Islet precursor cell (in vitro differentiated cells): ENCODE results near the gene ZC3H7B.
"Not testable (repeated sequence)": the region's sequence is repeated elsewhere in the genome, so short reads cannot be mapped to it uniquely, and the experiment has no call there.

Experiments
- DNase-seq: peaks from one replicate; pipeline ENCODE4 v3.0.0-alpha.2; 2018

The ZC3H7B gene

GRCh38 chr22:41301085-41302020 is at the start of gene ZC3H7B:
TSS of gene ZC3H7B (plus strand) at chr22:41301525. CDS start at chr22:41320661, 19,136 bp downstream.
- DNase-seq, result peak; percentile 92

GRCh38 chr22:41252365-41252764 is 49.0 kb upstream of the ZC3H7B start:
- no peak for DNase-seq

GRCh38 chr22:41254230-41254629 is 47.1 kb upstream of the ZC3H7B start:
- no peak for DNase-seq

GRCh38 chr22:41256254-41257253 is 44.8 kb upstream of the ZC3H7B start:
- DNase-seq, result peak; percentile 54

GRCh38 chr22:41257696-41258095 is 43.6 kb upstream of the ZC3H7B start:
- DNase-seq, result peak; percentile 47

- DNase-seq, result not testable (repeated sequence)
Observed at GRCh38 chr22:41259756-41260155, 41.6 kb upstream of the ZC3H7B start.

GRCh38 chr22:41260871-41261270 is 40.5 kb upstream of the ZC3H7B start:
- peak; percentile 43 for DNase-seq

GRCh38 chr22:41261541-41262249 is 39.6 kb upstream of the ZC3H7B start:
- DNase-seq, result peak; percentile 35

- DNase-seq, result peak; percentile 36
Observed at GRCh38 chr22:41262250-41262765, 39.0 kb upstream of the ZC3H7B start.

GRCh38 chr22:41263704-41264103 is 37.6 kb upstream of the ZC3H7B start:
- no peak for DNase-seq

GRCh38 chr22:41264408-41264941 is 36.9 kb upstream of the ZC3H7B start:
- DNase-seq, result no peak

GRCh38 chr22:41267958-41268357 is 33.4 kb upstream of the ZC3H7B start:
- no peak for DNase-seq

GRCh38 chr22:41271787-41272186 is 29.5 kb upstream of the ZC3H7B start:
- no peak for DNase-seq

- DNase-seq, result no peak
Observed at GRCh38 chr22:41273128-41273527, 28.2 kb upstream of the ZC3H7B start.

GRCh38 chr22:41274856-41275255 is 26.5 kb upstream of the ZC3H7B start:
- DNase-seq, result no peak

GRCh38 chr22:41280065-41280464 is 21.3 kb upstream of the ZC3H7B start:
- DNase-seq, result no peak

GRCh38 chr22:41280854-41281253 is 20.5 kb upstream of the ZC3H7B start:
- DNase-seq, result no peak

- no peak for DNase-seq
Observed at GRCh38 chr22:41284465-41284864, 16.9 kb upstream of the ZC3H7B start.

- DNase-seq, result peak; percentile 96
Observed at GRCh38 chr22:41285441-41285819, 15.9 kb upstream of the ZC3H7B start.

GRCh38 chr22:41285820-41286638 is 15.3 kb upstream of the ZC3H7B start, which contains the start of gene RANGAP1:
TSS of gene RANGAP1 (minus strand) at chr22:41286187. CDS start at chr22:41281044, 5,143 bp downstream.
- DNase-seq, result peak; percentile 100

GRCh38 chr22:41286639-41287091 is 14.7 kb upstream of the ZC3H7B start:
- DNase-seq, result no peak
